IPS DF 6.9 (cell line): Measurements from ENCODE around the gene PSME2.

Experiments
- DNase-seq: peaks from one replicate; pipeline ENCODE4 v3.0.0-alpha.2; 2013; ENCODE audit warnings: low read depth, low spot score
- H3K27ac ChIP-seq: one replicate; pipeline ENCODE4 v1.5.1; 2013; ENCODE audit warnings: low read length, control low read depth
- H3K27me3 ChIP-seq: 2 replicates; pipeline ENCODE4 v1.6.1; 2013; ENCODE audit warnings: mild to moderate bottlenecking, low read length; ENCODE audit not compliant: control insufficient read depth, insufficient read depth
- H3K36me3 ChIP-seq: 2 replicates; pipeline ENCODE4 v1.6.1; 2013; ENCODE audit warnings: low read length; ENCODE audit not compliant: control insufficient read depth, insufficient read depth
- H3K4me1 ChIP-seq: 2 replicates; pipeline ENCODE4 v1.6.1; 2013; ENCODE audit warnings: low read length; ENCODE audit not compliant: control insufficient read depth, insufficient read depth
- H3K4me3 ChIP-seq: 2 replicates; pipeline ENCODE4 v1.5.1; 2013; ENCODE audit warnings: mild to moderate bottlenecking, low read length
- H3K9me3 ChIP-seq: 2 replicates; pipeline ENCODE4 v1.6.1; 2013; ENCODE audit warnings: low read length, inconsistent platforms; ENCODE audit not compliant: control insufficient read depth, insufficient read depth
- WGBS: extraction: QIAGEN DNeasy Blood & Tissue Kit; methylation state at CpG from one replicate; pipeline ENCODE4 v1.1.7; 2013; ENCODE audit warnings: mixed read lengths, missing lambda C conversion rate; ENCODE audit not compliant: insufficient read length, insufficient coverage; 5-methylcytosine and 5-hydroxymethylcytosine counted together

The PSME2 gene

GRCh38 chr14:24165785-24166184, 19.4 kb upstream of the PSME2 start:
- DNase-seq: no peak
- no CpG with 5 or more reads among the region's 5 CpGs for WGBS
- H3K36me3 ChIP-seq: peaks cover 12% of the 10 kb centered on the region

GRCh38 chr14:24164518-24164991, 18.1 kb upstream of the PSME2 start:
- peaks cover 16% of the 10 kb centered on the region for H3K36me3 ChIP-seq

More at GRCh38 chr14:24165785-24166184, 19.4 kb upstream of the PSME2 start:
- Histone ChIP-seq H3K4me1 (no peaks in the 10 kb centered on the region), H3K27ac (no peak overlapping the region), H3K4me3 (no peak overlapping the region), H3K9me3 (no peaks in the 10 kb centered on the region), H3K27me3 (no peaks in the 10 kb centered on the region)

GRCh38 chr14:24162093-24162492, 15.7 kb upstream of the PSME2 start:
- no peaks in the 10 kb centered on the region for H3K27me3 ChIP-seq
- WGBS: no CpG with 5 or more reads among the region's 8 CpGs
- DNase-seq: no peak
- H3K4me3 ChIP-seq: no peak overlapping the region
- peaks cover 27% of the 10 kb centered on the region for H3K36me3 ChIP-seq
- no peak overlapping the region for H3K27ac ChIP-seq
- no peaks in the 10 kb centered on the region for H3K4me1 ChIP-seq
- no peaks in the 10 kb centered on the region for H3K9me3 ChIP-seq

More at GRCh38 chr14:24164518-24164991, 18.1 kb upstream of the PSME2 start:
- H3K27me3 ChIP-seq: no peaks in the 10 kb centered on the region
- no peak overlapping the region for H3K4me3 ChIP-seq
- H3K9me3 ChIP-seq: no peaks in the 10 kb centered on the region
- no peaks in the 10 kb centered on the region for H3K4me1 ChIP-seq
- no CpG with 5 or more reads among the region's 14 CpGs for WGBS
- H3K27ac ChIP-seq: no peak overlapping the region
- no peak for DNase-seq

GRCh38 chr14:24160850-24161804, 14.7 kb upstream of the PSME2 start, which contains the start of gene IRF9:
Gene IRF9 (plus strand): TSS chr14:24161265. CDS start chr14:24162145, 880 bp downstream.
- WGBS: no CpG with 5 or more reads among the region's 12 CpGs
- no peaks in the 10 kb centered on the region for H3K4me1 ChIP-seq
- H3K27ac ChIP-seq: no peak within 1 kb of the TSS
- no peaks in the 10 kb centered on the region for H3K9me3 ChIP-seq
- no peaks in the 10 kb centered on the region for H3K27me3 ChIP-seq
- peak; percentile 99 for DNase-seq
- peaks cover 31% of the 10 kb centered on the region for H3K36me3 ChIP-seq
- H3K4me3 ChIP-seq: 0 out of 2 replicates have a peak within 1 kb of the TSS, but pooled peaks have one; percentile 4

GRCh38 chr14:24160499-24160849, 14.1 kb upstream of the PSME2 start:
- Histone ChIP-seq H3K36me3 (peaks cover 34% of the 10 kb centered on the region), H3K4me1 (no peaks in the 10 kb centered on the region), H3K27ac (no peak overlapping the region), H3K4me3 (no peak overlapping the region), H3K9me3 (no peaks in the 10 kb centered on the region), H3K27me3 (no peaks in the 10 kb centered on the region)
- no peak for DNase-seq
- no CpG with 5 or more reads among the region's 4 CpGs for WGBS

- H3K4me3 ChIP-seq: no peak overlapping the region
These were observed 13.5 kb upstream of the PSME2 start for GRCh38 chr14:24159777-24160498.

GRCh38 chr14:24157331-24157730, 10.9 kb upstream of the PSME2 start:
- no peak for DNase-seq
- H3K9me3 ChIP-seq: no peaks in the 10 kb centered on the region

More at GRCh38 chr14:24159777-24160498, 13.5 kb upstream of the PSME2 start:
- Histone ChIP-seq H3K27me3 (no peaks in the 10 kb centered on the region), H3K4me1 (no peaks in the 10 kb centered on the region), H3K9me3 (no peaks in the 10 kb centered on the region), H3K36me3 (peaks cover 37% of the 10 kb centered on the region), H3K27ac (no peak overlapping the region)
- no peak for DNase-seq
- WGBS: no CpG with 5 or more reads among the region's 11 CpGs

GRCh38 chr14:24156840-24157239, 10.4 kb upstream of the PSME2 start:
- Histone ChIP-seq H3K9me3 (no peaks in the 10 kb centered on the region), H3K4me1 (no peaks in the 10 kb centered on the region), H3K27me3 (no peaks in the 10 kb centered on the region), H3K27ac (no peak overlapping the region), H3K4me3 (no peak overlapping the region), H3K36me3 (peaks cover 29% of the 10 kb centered on the region)
- no peak for DNase-seq
- WGBS: no CpG with 5 or more reads among the region's 1 CpG

More at GRCh38 chr14:24157331-24157730, 10.9 kb upstream of the PSME2 start:
- no peak overlapping the region for H3K4me3 ChIP-seq
- H3K27ac ChIP-seq: no peak overlapping the region
- WGBS: no CpG with 5 or more reads among the region's 12 CpGs
- H3K36me3 ChIP-seq: peaks cover 29% of the 10 kb centered on the region
- H3K4me1 ChIP-seq: no peaks in the 10 kb centered on the region
- H3K27me3 ChIP-seq: no peaks in the 10 kb centered on the region

GRCh38 chr14:24155100-24155499, 8.7 kb upstream of the PSME2 start:
- WGBS: no CpG with 5 or more reads among the region's 10 CpGs
- Histone ChIP-seq H3K4me1 (no peaks in the 10 kb centered on the region), H3K27ac (no peak overlapping the region), H3K36me3 (peaks cover 44% of the 10 kb centered on the region), H3K4me3 (no peak overlapping the region), H3K27me3 (no peaks in the 10 kb centered on the region), H3K9me3 (no peaks in the 10 kb centered on the region)
- no peak for DNase-seq

GRCh38 chr14:24151404-24152080, 5.1 kb upstream of the PSME2 start:
- Histone ChIP-seq H3K4me3 (no peak overlapping the region), H3K36me3 (peaks cover 36% of the 10 kb centered on the region), H3K27ac (no peak overlapping the region), H3K4me1 (peaks cover 1% of the 10 kb centered on the region; the same call in 1 of the 2 replicates), H3K27me3 (no peaks in the 10 kb centered on the region), H3K9me3 (no peaks in the 10 kb centered on the region)
- no peak for DNase-seq
- no CpG with 5 or more reads among the region's 16 CpGs for WGBS
